GM20431 (cell line): Measurements from ENCODE around the gene YBX1.

Experiments
- in situ Hi-C: fragments of 300-500 bp; cut with MseI, MboI; formaldehyde crosslinking; loops from one replicate; pipeline ENCODE4 v1.15.0; 2020; ENCODE audit warnings: low sequenced_read_pairs; ENCODE audit not compliant: unreplicated experiment

The YBX1 gene

GRCh38 chr1:42733415-42734200 lies 51.4 kb downstream of the YBX1 start:
- in situ Hi-C loops = loop anchor here (25.0 kb wide), 1 partner anchor 371 kb away; no protein-coding TSS in a partner anchor

GRCh38 chr1:42734201-42735035 lies 52.2 kb downstream of the YBX1 start:
- in situ Hi-C loops = loop anchor here (25.0 kb wide), 1 partner anchor 372 kb away; no protein-coding TSS in a partner anchor

- in situ Hi-C loops = loop anchor here (25.0 kb wide), 1 partner anchor 373 kb away; no protein-coding TSS in a partner anchor
Observed at GRCh38 chr1:42735056-42735455, 52.8 kb downstream of the YBX1 start.

DNA sequence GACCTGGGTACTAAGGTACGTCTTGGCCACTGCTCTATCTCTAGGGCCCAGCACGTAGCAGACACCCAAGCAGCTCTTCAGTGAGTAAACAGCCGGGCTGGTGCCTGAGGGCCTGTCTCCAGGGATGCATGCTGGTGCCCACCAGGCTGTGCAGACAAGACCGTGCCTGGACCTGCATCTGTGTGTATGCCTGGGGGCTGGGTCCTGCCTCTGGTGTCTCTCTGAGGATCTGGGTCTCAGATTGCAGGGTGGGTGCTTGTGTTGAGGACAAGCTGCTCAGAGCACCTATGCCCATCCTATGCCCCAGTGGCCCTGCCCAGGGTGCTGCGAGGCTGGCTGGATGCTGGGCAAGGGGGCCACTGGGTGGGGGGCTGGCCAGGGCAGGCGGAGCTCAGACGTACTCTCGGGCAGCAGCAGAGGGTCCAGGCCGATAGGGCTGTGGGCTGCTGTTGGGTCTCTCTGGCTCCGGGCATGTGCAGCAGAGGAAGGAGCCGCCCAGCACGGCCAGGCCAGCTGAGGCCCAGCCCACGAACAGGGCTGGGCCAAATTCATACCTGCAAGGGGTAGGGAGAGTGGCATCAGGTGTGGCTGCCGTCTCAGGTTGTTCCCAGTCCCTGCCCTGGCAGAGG lies 53.4 kb downstream of the YBX1 start:
- in situ Hi-C loops = loop anchor here (25.0 kb wide), 1 partner anchor 373 kb away; no protein-coding TSS in a partner anchor

DNA sequence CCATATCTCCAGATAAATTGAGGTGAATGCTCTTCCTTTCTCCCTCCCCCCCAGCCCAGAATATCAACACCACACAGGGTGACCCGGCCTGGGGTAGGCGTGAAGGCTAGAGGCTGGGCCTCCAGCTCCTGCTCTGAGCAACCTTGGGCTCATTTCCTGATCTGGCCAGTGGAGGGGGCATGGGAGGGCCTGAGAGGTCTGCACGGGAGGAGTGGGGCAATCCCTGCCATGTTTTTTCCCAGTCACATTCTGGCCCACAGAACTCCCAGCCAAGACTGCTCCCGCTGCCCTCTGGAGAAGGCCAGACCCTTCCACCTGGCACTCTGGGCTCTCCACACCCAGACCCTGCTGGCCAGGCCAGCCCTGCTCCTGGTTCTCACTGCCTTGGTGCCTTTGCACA lies 53.9 kb downstream of the YBX1 start:
- in situ Hi-C loops = loop anchor here (25.0 kb wide), 1 partner anchor 374 kb away; no protein-coding TSS in a partner anchor

- in situ Hi-C loops = loop anchor here (25.0 kb wide), 1 partner anchor 374 kb away; no protein-coding TSS in a partner anchor
Observed at GRCh38 chr1:42736571-42737200, 54.5 kb downstream of the YBX1 start.

GRCh38 chr1:42737257-42737656 lies 55.0 kb downstream of the YBX1 start:
- in situ Hi-C loops = loop anchor here (25.0 kb wide), 1 partner anchor 375 kb away; no protein-coding TSS in a partner anchor

DNA sequence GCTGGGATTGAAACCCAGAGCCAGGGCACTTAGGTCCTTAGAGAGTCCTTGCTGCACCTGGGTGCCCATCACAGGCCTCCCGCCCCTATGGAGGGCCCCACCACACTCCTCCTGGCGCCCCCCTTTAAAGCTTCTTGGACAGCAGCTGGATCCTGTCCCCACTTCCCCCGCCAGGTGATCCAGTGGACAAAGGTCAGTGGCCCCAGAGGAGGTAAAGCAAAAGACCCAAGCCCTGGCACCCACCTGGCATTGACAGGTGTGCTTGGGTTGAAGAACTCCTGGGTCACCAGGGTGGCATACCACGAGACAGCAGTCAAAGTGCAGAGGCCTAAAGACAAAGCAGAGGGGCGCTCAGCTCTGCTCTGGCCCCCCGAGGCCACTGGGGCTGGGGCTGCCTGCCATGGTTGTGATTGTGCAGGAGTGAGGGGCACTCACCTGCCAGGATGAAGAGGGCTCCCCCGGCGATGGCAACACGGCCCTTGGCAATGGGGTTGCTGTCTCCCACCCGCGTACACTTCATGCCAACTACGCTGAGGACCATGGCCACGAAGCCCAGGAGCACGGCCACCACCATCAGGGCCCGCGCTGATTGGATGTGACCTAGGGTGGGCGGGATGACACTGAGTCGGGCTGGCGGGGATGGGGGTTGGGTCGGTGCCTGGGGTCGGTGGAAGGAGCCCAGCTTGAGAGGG lies 55.9 kb downstream of the YBX1 start:
- in situ Hi-C loops = loop anchor here (25.0 kb wide), 1 partner anchor 376 kb away; no protein-coding TSS in a partner anchor

DNA sequence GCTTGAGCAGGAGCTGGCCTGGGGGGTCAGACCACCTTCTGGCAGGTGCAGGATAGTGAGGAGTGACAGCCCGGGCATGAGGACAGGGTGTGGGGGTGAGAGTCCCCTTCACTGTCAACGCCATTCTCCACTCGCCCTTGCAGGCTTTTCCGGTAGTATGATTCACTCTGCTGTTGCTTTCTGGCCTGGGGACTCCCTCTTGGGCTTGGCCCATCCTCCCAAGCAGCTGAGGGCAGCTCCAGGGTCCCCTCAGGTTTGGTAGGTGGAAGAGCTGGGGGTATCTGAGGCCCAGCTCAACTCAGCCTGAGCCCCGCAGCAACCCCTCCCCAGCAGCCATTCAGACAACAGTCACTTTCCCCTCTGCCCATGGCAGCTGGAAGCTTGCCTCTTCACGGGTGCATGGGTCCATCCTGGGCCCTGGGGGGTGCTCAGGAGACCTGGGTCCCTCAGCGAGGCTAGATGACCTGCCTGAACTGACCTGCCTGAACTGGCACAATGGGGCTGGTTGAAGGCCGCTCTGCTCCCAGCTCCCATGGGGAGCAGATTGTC lies 56.5 kb downstream of the YBX1 start:
- in situ Hi-C loops = loop anchor here (25.0 kb wide), 1 partner anchor 376 kb away; no protein-coding TSS in a partner anchor

- in situ Hi-C loops = loop anchor here (10.0 to 25.0 kb wide), 2 partner anchors 155 to 378 kb away; no protein-coding TSS in a partner anchor
Observed at GRCh38 chr1:42739753-42740700, 57.8 kb downstream of the YBX1 start, which contains the start of gene CLDN19. CLDN19 (minus strand) TSS chr1:42740236; CDS start chr1:42740063, 173 bp downstream.

GRCh38 chr1:42740851-42741580 lies 58.8 kb downstream of the YBX1 start:
- in situ Hi-C loops = loop anchor here (10.0 to 25.0 kb wide), 2 partner anchors 156 to 379 kb away; no protein-coding TSS in a partner anchor

DNA sequence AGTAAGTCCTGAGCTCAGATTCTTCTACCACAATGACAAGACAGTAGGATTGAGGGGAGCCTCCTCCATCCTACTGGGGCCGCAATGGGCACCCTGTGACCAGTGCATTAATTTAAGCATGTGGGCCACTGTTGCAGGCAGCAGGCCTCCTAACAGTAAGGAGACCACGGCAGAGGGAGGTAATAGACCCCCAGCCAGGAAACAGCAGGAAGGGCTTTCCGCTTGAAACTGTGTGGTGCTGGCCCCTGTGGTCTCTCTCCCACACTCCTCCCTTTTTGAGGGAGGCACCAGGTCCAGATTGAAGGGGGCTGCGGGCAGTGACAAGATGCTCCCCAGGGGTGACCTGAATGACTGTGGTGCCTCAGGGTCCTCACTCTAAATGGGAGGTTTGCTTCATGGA lies 59.5 kb downstream of the YBX1 start:
- in situ Hi-C loops = loop anchor here (10.0 to 25.0 kb wide), 2 partner anchors 157 to 379 kb away; no protein-coding TSS in a partner anchor

- in situ Hi-C loops = loop anchor here (10.0 to 25.0 kb wide), 2 partner anchors 157 to 380 kb away; no protein-coding TSS in a partner anchor
Observed at GRCh38 chr1:42742141-42742540, 59.9 kb downstream of the YBX1 start.

GRCh38 chr1:42742617-42743316 lies 60.5 kb downstream of the YBX1 start:
- in situ Hi-C loops = loop anchor here (10.0 to 25.0 kb wide), 2 partner anchors 158 to 380 kb away; no protein-coding TSS in a partner anchor

GRCh38 chr1:42743317-42744147 lies 61.3 kb downstream of the YBX1 start:
- in situ Hi-C loops = loop anchor here (10.0 to 25.0 kb wide), 2 partner anchors 159 to 381 kb away; no protein-coding TSS in a partner anchor
